ENCODE measurements around the gene MARK4. TPM values are rescaled to one million over a fixed set of nuclear protein-coding genes. Genes with fewer than 3 reads are reported as not detected.

MARK4 gene
- total and polyA plus RNA-seq, 5 donors from 2014 or later: 0.38 to 61.0 (median 1.1) TPM

GRCh38 chr19:45276284-45276687 lies 25.2 kb downstream of the MARK4 start:
- Histone ChIP-seq H3K4me1 (ENCODE audit: control insufficient read depth, insufficient read depth, low read length, poor library complexity, severe bottlenecking) (no peaks in the 10 kb centered on the region), H3K27ac (ENCODE audit: insufficient read depth, low read length, poor library complexity, severe bottlenecking) (no peak overlapping the region), H3K36me3 (ENCODE audit: control insufficient read depth, insufficient read depth, low read length) (peaks cover 36% of the 10 kb centered on the region), H3K9me3 (ENCODE audit: control insufficient read depth in 2 of 2, low read length in 2 of 2) (no peaks in the 10 kb centered on the region), H3K27me3 (ENCODE audit: control insufficient read depth, insufficient read depth, low read length) (no peaks in the 10 kb centered on the region), H3K4me3 (ENCODE audit: low read depth, low read length) (no peak overlapping the region)
- H3K36me3 Mint-ChIP-seq: peaks cover 36% of the 10 kb centered on the region
- no peaks in the 10 kb centered on the region for H3K9me3 Mint-ChIP-seq
- no peak overlapping the region for H3K27ac Mint-ChIP-seq
- no peaks in the 10 kb centered on the region for H3K27me3 Mint-ChIP-seq
- no peaks in the 10 kb centered on the region for H3K4me1 Mint-ChIP-seq
- ATAC-seq (ENCODE audit: low read depth in 2 of 2) (no peak), DNase-seq (no peak)
- H3K4me3 Mint-ChIP-seq: no peak overlapping the region

DNA sequence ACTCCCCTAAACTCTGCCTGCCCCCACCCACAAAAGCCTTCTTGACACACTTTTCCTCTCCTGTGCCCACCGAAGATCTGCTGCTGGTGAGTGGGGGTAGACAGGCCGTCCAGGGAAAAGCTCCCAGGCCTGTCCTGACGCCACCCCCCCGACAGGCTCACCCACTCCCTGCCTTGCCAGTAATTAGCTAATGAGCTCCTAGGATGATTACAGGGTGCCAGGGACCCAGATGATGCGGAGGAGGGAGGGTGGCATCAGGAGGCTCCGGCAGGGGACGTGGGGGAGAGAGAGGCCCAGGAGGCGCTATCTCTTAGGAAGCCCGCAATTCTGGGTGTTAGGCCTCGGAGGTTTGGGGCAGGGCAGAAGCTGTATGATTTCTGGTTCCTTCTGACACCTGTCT lies 27.0 kb downstream of the MARK4 start:
- H3K36me3 ChIP-seq (ENCODE audit: control insufficient read depth, insufficient read depth, low read length): peaks cover 27% of the 10 kb centered on the region

GRCh38 chr19:45279587-45280192 lies 28.6 kb downstream of the MARK4 start:
- DNase-seq (no peak), ATAC-seq (ENCODE audit: low read depth in 2 of 2) (no peak)
- no peak overlapping the region for H3K27ac Mint-ChIP-seq
- peaks cover 33% of the 10 kb centered on the region for H3K36me3 Mint-ChIP-seq
- H3K9me3 Mint-ChIP-seq: no peaks in the 10 kb centered on the region
- no peak overlapping the region for H3K27ac ChIP-seq (ENCODE audit: insufficient read depth, low read length, poor library complexity, severe bottlenecking)
- no peaks in the 10 kb centered on the region for H3K27me3 ChIP-seq (ENCODE audit: control insufficient read depth, insufficient read depth, low read length)
- no peaks in the 10 kb centered on the region for H3K27me3 Mint-ChIP-seq
- H3K4me1 ChIP-seq (ENCODE audit: control insufficient read depth, insufficient read depth, low read length, poor library complexity, severe bottlenecking): no peaks in the 10 kb centered on the region
- H3K4me1 Mint-ChIP-seq: no peaks in the 10 kb centered on the region
- no peak overlapping the region for H3K4me3 Mint-ChIP-seq
- no peak overlapping the region for H3K4me3 ChIP-seq (ENCODE audit: low read depth, low read length)
- H3K36me3 ChIP-seq (ENCODE audit: control insufficient read depth, insufficient read depth, low read length): peaks cover 24% of the 10 kb centered on the region
- H3K9me3 ChIP-seq (ENCODE audit: control insufficient read depth in 2 of 2, low read length in 2 of 2): no peaks in the 10 kb centered on the region

More for the DNA sequence above, 27.0 kb downstream of the MARK4 start:
- Mint-ChIP-seq H3K27me3 (no peaks in the 10 kb centered on the region), H3K4me3 (no peak overlapping the region), H3K36me3 (peaks cover 35% of the 10 kb centered on the region), H3K27ac (no peak overlapping the region), H3K4me1 (no peaks in the 10 kb centered on the region), H3K9me3 (no peaks in the 10 kb centered on the region)
- H3K27ac ChIP-seq (ENCODE audit: insufficient read depth, low read length, poor library complexity, severe bottlenecking): no peak overlapping the region
- H3K9me3 ChIP-seq (ENCODE audit: control insufficient read depth in 2 of 2, low read length in 2 of 2): no peaks in the 10 kb centered on the region
- H3K4me1 ChIP-seq (ENCODE audit: control insufficient read depth, insufficient read depth, low read length, poor library complexity, severe bottlenecking): no peaks in the 10 kb centered on the region
- ATAC-seq (ENCODE audit: low read depth in 2 of 2) (no peak), DNase-seq (no peak)
- H3K4me3 ChIP-seq (ENCODE audit: low read depth, low read length): no peak overlapping the region
- H3K27me3 ChIP-seq (ENCODE audit: control insufficient read depth, insufficient read depth, low read length): no peaks in the 10 kb centered on the region

- Mint-ChIP-seq H3K4me1 (no peaks in the 10 kb centered on the region), H3K9me3 (no peaks in the 10 kb centered on the region), H3K27ac (no peak overlapping the region), H3K4me3 (no peak overlapping the region), H3K27me3 (no peaks in the 10 kb centered on the region), H3K36me3 (peaks cover 34% of the 10 kb centered on the region)
- Histone ChIP-seq H3K27me3 (ENCODE audit: control insufficient read depth, insufficient read depth, low read length) (no peaks in the 10 kb centered on the region), H3K27ac (ENCODE audit: insufficient read depth, low read length, poor library complexity, severe bottlenecking) (no peak overlapping the region), H3K4me1 (ENCODE audit: control insufficient read depth, insufficient read depth, low read length, poor library complexity, severe bottlenecking) (no peaks in the 10 kb centered on the region), H3K36me3 (ENCODE audit: control insufficient read depth, insufficient read depth, low read length) (peaks cover 26% of the 10 kb centered on the region), H3K4me3 (ENCODE audit: low read depth, low read length) (no peak overlapping the region), H3K9me3 (ENCODE audit: control insufficient read depth in 2 of 2, low read length in 2 of 2) (no peaks in the 10 kb centered on the region)
- DNase-seq: no peak
- no peak for ATAC-seq (ENCODE audit: low read depth in 2 of 2)
These were observed 29.4 kb downstream of the MARK4 start for GRCh38 chr19:45280471-45280961.

- H3K36me3 ChIP-seq (ENCODE audit: control insufficient read depth, insufficient read depth, low read length): peaks cover 28% of the 10 kb centered on the region
These were observed 32.5 kb downstream of the MARK4 start for GRCh38 chr19:45283443-45284033.

GRCh38 chr19:45290381-45290931 lies 39.4 kb downstream of the MARK4 start:
- peaks cover 32% of the 10 kb centered on the region for H3K36me3 ChIP-seq (ENCODE audit: control insufficient read depth, insufficient read depth, low read length)
- no peak overlapping the region for H3K4me3 ChIP-seq (ENCODE audit: low read depth, low read length)
- peaks cover 30% of the 10 kb centered on the region for H3K36me3 Mint-ChIP-seq
- DNase-seq (no peak), ATAC-seq (ENCODE audit: low read depth in 2 of 2) (no peak)
- peaks cover 0 to 5% (median 0%) of the 10 kb centered on the region in 7 donors for H3K9me3 Mint-ChIP-seq
- no peaks in the 10 kb centered on the region for H3K27me3 ChIP-seq (ENCODE audit: control insufficient read depth, insufficient read depth, low read length)
- H3K9me3 ChIP-seq (ENCODE audit: control insufficient read depth in 2 of 2, low read length in 2 of 2): no peaks in the 10 kb centered on the region
- no peak overlapping the region for H3K4me3 Mint-ChIP-seq
- no peaks in the 10 kb centered on the region for H3K4me1 ChIP-seq (ENCODE audit: control insufficient read depth, insufficient read depth, low read length, poor library complexity, severe bottlenecking)
- H3K4me1 Mint-ChIP-seq: no peaks in the 10 kb centered on the region
- H3K27me3 Mint-ChIP-seq: no peaks in the 10 kb centered on the region
- H3K27ac ChIP-seq (ENCODE audit: insufficient read depth, low read length, poor library complexity, severe bottlenecking): no peak overlapping the region
- H3K27ac Mint-ChIP-seq: no peak overlapping the region

More at GRCh38 chr19:45283443-45284033, 32.5 kb downstream of the MARK4 start:
- Mint-ChIP-seq H3K27me3 (no peaks in the 10 kb centered on the region), H3K4me3 (no peak overlapping the region), H3K9me3 (no peaks in the 10 kb centered on the region), H3K27ac (no peak overlapping the region), H3K36me3 (peaks cover 33% of the 10 kb centered on the region), H3K4me1 (no peaks in the 10 kb centered on the region)
- Histone ChIP-seq H3K4me1 (ENCODE audit: control insufficient read depth, insufficient read depth, low read length, poor library complexity, severe bottlenecking) (no peaks in the 10 kb centered on the region), H3K4me3 (ENCODE audit: low read depth, low read length) (no peak overlapping the region), H3K27ac (ENCODE audit: insufficient read depth, low read length, poor library complexity, severe bottlenecking) (no peak overlapping the region), H3K9me3 (ENCODE audit: control insufficient read depth in 2 of 2, low read length in 2 of 2) (no peaks in the 10 kb centered on the region), H3K27me3 (ENCODE audit: control insufficient read depth, insufficient read depth, low read length) (no peaks in the 10 kb centered on the region)
- no peak for ATAC-seq (ENCODE audit: low read depth in 2 of 2)
- DNase-seq: no peak

DNA sequence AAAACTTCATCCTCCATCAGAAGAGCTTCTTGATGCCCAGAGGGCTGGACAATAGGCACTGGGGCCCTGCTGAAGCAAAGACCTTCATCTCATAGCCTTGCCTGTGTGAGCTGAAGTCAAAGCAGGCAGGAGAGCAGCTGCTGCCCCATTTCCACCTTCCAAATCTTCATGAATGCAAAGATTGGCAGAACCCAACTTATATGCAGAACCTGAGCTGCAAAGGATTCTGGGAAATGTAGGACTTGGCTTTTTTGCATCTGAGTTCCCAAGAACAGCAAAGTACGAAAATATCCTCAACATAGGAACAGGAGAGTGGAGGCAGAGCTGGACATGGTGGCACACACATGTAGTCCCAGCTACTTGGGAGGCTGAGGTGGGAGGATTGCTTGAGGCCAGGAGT lies 40.8 kb downstream of the MARK4 start:
- no peak overlapping the region for H3K27ac ChIP-seq (ENCODE audit: insufficient read depth, low read length, poor library complexity, severe bottlenecking)
- H3K4me3 ChIP-seq (ENCODE audit: low read depth, low read length): no peak overlapping the region
- DNase-seq (no peak), ATAC-seq (ENCODE audit: low read depth in 2 of 2) (no peak)
- no peak overlapping the region for H3K4me3 Mint-ChIP-seq
- no peaks in the 10 kb centered on the region for H3K4me1 Mint-ChIP-seq
- H3K27ac Mint-ChIP-seq: no peak overlapping the region
- no peaks in the 10 kb centered on the region for H3K9me3 ChIP-seq (ENCODE audit: control insufficient read depth in 2 of 2, low read length in 2 of 2)
- H3K4me1 ChIP-seq (ENCODE audit: control insufficient read depth, insufficient read depth, low read length, poor library complexity, severe bottlenecking): no peaks in the 10 kb centered on the region
- H3K36me3 Mint-ChIP-seq: peaks cover 27% of the 10 kb centered on the region
- H3K27me3 Mint-ChIP-seq: no peaks in the 10 kb centered on the region
- H3K36me3 ChIP-seq (ENCODE audit: control insufficient read depth, insufficient read depth, low read length): peaks cover 28% of the 10 kb centered on the region
- peaks cover 0 to 5% (median 0%) of the 10 kb centered on the region in 7 donors for H3K9me3 Mint-ChIP-seq
- no peaks in the 10 kb centered on the region for H3K27me3 ChIP-seq (ENCODE audit: control insufficient read depth, insufficient read depth, low read length)

DNA sequence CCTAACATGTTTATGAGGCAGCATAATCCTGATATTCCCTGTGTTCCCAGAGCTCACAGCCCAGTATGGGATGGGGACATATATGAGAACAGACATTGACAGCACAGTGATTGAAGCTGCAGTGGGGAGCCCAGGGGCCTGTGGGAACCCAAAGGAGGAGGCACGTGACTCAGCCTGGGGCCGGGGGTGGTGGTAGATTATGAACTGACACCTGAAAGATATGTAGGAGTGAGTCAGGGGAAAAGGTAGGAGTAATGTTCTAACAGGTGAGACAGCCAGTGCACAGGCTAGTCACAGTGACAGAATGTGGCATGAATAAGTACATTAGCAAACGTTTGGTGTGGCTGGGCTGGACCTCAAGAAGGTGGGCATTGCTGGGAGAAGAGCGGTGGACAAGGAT lies 42.6 kb downstream of the MARK4 start:
- no peaks in the 10 kb centered on the region for H3K4me1 ChIP-seq (ENCODE audit: control insufficient read depth, insufficient read depth, low read length, poor library complexity, severe bottlenecking)
- Mint-ChIP-seq H3K9me3 (peaks cover 0 to 5% (median 1%) of the 10 kb centered on the region in 7 donors), H3K4me3 (no peak overlapping the region), H3K36me3 (peaks cover 31% of the 10 kb centered on the region), H3K27me3 (no peaks in the 10 kb centered on the region), H3K27ac (no peak overlapping the region), H3K4me1 (no peaks in the 10 kb centered on the region)
- H3K36me3 ChIP-seq (ENCODE audit: control insufficient read depth, insufficient read depth, low read length): peaks cover 31% of the 10 kb centered on the region
- no peak for DNase-seq
- H3K27ac ChIP-seq (ENCODE audit: insufficient read depth, low read length, poor library complexity, severe bottlenecking): no peak overlapping the region
- no peak overlapping the region for H3K4me3 ChIP-seq (ENCODE audit: low read depth, low read length)
- no peaks in the 10 kb centered on the region for H3K27me3 ChIP-seq (ENCODE audit: control insufficient read depth, insufficient read depth, low read length)
- no peaks in the 10 kb centered on the region for H3K9me3 ChIP-seq (ENCODE audit: control insufficient read depth in 2 of 2, low read length in 2 of 2)
- no peak for ATAC-seq (ENCODE audit: low read depth in 2 of 2)

Data from CD4-positive, CD25-positive, alpha-beta regulatory T cell (primary cell).